ENCODE measurements around the gene ZNF621.
A peak's percentile ranks its signal among the peaks of the same experiment; 100 is the strongest.

The ZNF621 gene

GRCh38 chr3:40583691-40584090 lies 58.9 kb downstream of the ZNF621 start:
- TF ChIP-seq TEAD4 (IDR thresholded peaks at IDR 0.05) (no peak), RAD21 (IDR thresholded peaks at IDR 0.05; ENCODE audit: low read depth) (no peak), EP300 (IDR thresholded peaks at IDR 0.05; ENCODE audit: borderline replicate concordance) (no peak), CREB1 (IDR thresholded peaks at IDR 0.05; ENCODE audit: low read depth) (no peak), TCF12 (IDR thresholded peaks at IDR 0.05; ENCODE audit: low read depth) (no peak), USF1 (IDR thresholded peaks at IDR 0.05) (no peak)

- TF ChIP-seq RAD21 (IDR thresholded peaks at IDR 0.05; ENCODE audit: low read depth): peak; percentile 84
- TF ChIP-seq YY1 (IDR thresholded peaks at IDR 0.05; ENCODE audit: low read depth): no peak
Measured at GRCh38 chr3:40584625-40585189, 59.9 kb downstream of the ZNF621 start.

- no peak for TF ChIP-seq MAX (IDR thresholded peaks at IDR 0.05)
- no peak for TF ChIP-seq EGR1 (IDR thresholded peaks at IDR 0.05)
- TF ChIP-seq TEAD4 (IDR thresholded peaks at IDR 0.05): no peak
- no peak for TF ChIP-seq USF1 (IDR thresholded peaks at IDR 0.05)
- no peak for TF ChIP-seq EP300 (IDR thresholded peaks at IDR 0.05; ENCODE audit: borderline replicate concordance)
- no peak for TF ChIP-seq RAD21 (IDR thresholded peaks at IDR 0.05; ENCODE audit: low read depth)
- TF ChIP-seq ZBTB7A (IDR thresholded peaks at IDR 0.05; ENCODE audit: low read depth): no peak
- TF ChIP-seq FOXM1 (IDR thresholded peaks at IDR 0.05; ENCODE audit: borderline replicate concordance, low read depth): no peak
- no peak for TF ChIP-seq YY1 (IDR thresholded peaks at IDR 0.05; ENCODE audit: low read depth)
- TF ChIP-seq CREB1 (IDR thresholded peaks at IDR 0.05; ENCODE audit: low read depth): no peak
- no peak for TF ChIP-seq REST (IDR thresholded peaks at IDR 0.05; ENCODE audit: low read depth)
- no peak for TF ChIP-seq TAF1 (IDR thresholded peaks at IDR 0.05; ENCODE audit: low read depth)
- no peak for TF ChIP-seq TCF12 (IDR thresholded peaks at IDR 0.05; ENCODE audit: low read depth)
- no peak for TF ChIP-seq CEBPB (IDR thresholded peaks at IDR 0.05)
- TF ChIP-seq NFIC (IDR thresholded peaks at IDR 0.05): no peak
Measured at GRCh38 chr3:40585381-40586016, 60.7 kb downstream of the ZNF621 start.

GRCh38 chr3:40586901-40587300 lies 62.1 kb downstream of the ZNF621 start:
- TF ChIP-seq TCF12 (IDR thresholded peaks at IDR 0.05; ENCODE audit: low read depth) (no peak), TEAD4 (IDR thresholded peaks at IDR 0.05) (no peak), EGR1 (IDR thresholded peaks at IDR 0.05) (no peak), NFIC (IDR thresholded peaks at IDR 0.05) (no peak), USF1 (IDR thresholded peaks at IDR 0.05) (no peak), CEBPB (IDR thresholded peaks at IDR 0.05) (no peak), CREB1 (IDR thresholded peaks at IDR 0.05; ENCODE audit: low read depth) (no peak), ZBTB7A (IDR thresholded peaks at IDR 0.05; ENCODE audit: low read depth) (no peak), MAX (IDR thresholded peaks at IDR 0.05) (no peak), RAD21 (IDR thresholded peaks at IDR 0.05; ENCODE audit: low read depth) (no peak), YY1 (IDR thresholded peaks at IDR 0.05; ENCODE audit: low read depth) (no peak), FOXM1 (IDR thresholded peaks at IDR 0.05; ENCODE audit: borderline replicate concordance, low read depth) (no peak), EP300 (IDR thresholded peaks at IDR 0.05; ENCODE audit: borderline replicate concordance) (no peak), TAF1 (IDR thresholded peaks at IDR 0.05; ENCODE audit: low read depth) (no peak), REST (IDR thresholded peaks at IDR 0.05; ENCODE audit: low read depth) (no peak)

- TF ChIP-seq RAD21 (IDR thresholded peaks at IDR 0.05; ENCODE audit: low read depth): peak; percentile 41; the same call in 1 of the 2 replicates
- no peak for TF ChIP-seq USF1 (IDR thresholded peaks at IDR 0.05)
- no peak for TF ChIP-seq EGR1 (IDR thresholded peaks at IDR 0.05)
Measured at GRCh38 chr3:40588406-40588805, 63.6 kb downstream of the ZNF621 start.
